ENCODE results near the gene ADCY3. TPM values are rescaled to one million over a fixed set of nuclear protein-coding genes. Genes with fewer than 3 reads are reported as not detected.

Gene ADCY3
- total and polyA plus RNA-seq, 2 of the 13 experiments (the other 11 are each of a cell fraction or from before 2014, with no cell fraction given) = 0.11 to 0.61 TPM

DNA sequence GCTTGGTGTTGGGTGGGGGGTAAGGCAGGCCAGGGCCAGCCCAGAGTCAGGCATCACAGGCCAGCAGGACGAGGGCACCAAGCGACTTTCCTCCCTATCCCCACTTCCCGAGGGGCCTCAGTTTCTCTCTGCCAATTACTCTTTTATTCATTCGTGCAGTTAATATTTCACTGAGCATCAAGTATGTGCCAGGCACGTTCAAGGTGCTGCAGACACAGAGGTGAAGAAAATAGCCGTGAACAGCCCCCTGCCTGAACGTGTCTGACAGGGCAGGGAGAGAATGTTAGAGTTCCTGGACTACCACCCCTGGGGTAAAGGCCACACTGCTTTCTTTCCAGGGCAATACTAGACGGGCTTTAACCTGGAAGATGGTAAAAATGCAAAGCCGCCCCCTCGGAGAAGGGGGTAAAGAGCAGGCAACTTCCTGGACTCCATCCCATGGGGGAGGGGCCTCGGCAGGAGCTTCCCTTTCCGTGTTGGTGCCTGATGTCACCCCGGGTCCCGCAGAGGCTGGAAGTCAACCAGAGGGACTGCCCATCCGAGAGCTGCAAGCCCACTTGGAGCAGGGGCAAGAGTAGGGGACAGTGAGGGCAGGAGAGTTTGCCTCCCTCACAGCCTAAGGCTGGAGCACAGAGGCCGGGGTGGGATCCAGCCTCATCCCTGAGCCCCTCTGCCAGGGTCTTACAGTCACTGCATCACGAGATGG, 79.7 kb downstream of the ADCY3 start:
- Histone ChIP-seq H3K27ac (ENCODE audit: extremely low read length, insufficient read depth, low read length) (no peak overlapping the region), H4K20me1 (ENCODE audit: insufficient read depth, low read length) (no peaks in the 10 kb centered on the region)
- CTCF ChIA-PET (ENCODE audit: low intra/inter-chr PET ratio, low total read pairs) = no interaction called here

More for the DNA sequence above, 79.7 kb downstream of the ADCY3 start:
- ATAC-seq (peak; percentile 25), DNase-seq (ENCODE audit: low spot score) (no peak), FAIRE-seq (no peak)
- in situ Hi-C loops (cut with HindIII; ENCODE audit: extremely low pct_ligation_motif_present, low pct_unique_long_range_greater_than_20kb) (no loop called here), intact Hi-C loops (cut with micrococcal nuclease; ENCODE audit: unreplicated experiment) (no loop called here)
- Histone ChIP-seq H3K9ac (ENCODE audit: insufficient read depth, low read depth, low read length) (no peak overlapping the region), H3K4me1 (ENCODE audit: insufficient read depth, low read length) (0 out of 2 replicates have a peak, but pooled peaks cover 9% of the 10 kb centered on the region), H3K79me2 (ENCODE audit: insufficient read depth, low read length) (no peaks in the 10 kb centered on the region), H3K4me2 (ENCODE audit: low read depth, low read length) (peak overlapping the region; percentile 54), H3K36me3 (replicated peaks in 1 of 2; ENCODE audit: control insufficient read depth in 1 of 2, insufficient read depth in 2 of 2, low read length in 2 of 2) (no peaks in the 10 kb centered on the region), H3K9me3 (ENCODE audit: low read length) (no peaks in the 10 kb centered on the region), H2AFZ (ENCODE audit: low read length) (no peak overlapping the region), H3K27me3 (ENCODE audit: control insufficient read depth in 1 of 2, insufficient read depth in 2 of 2, low read length in 2 of 2) (peaks cover 19 to 75% of the 10 kb centered on the region in 2 experiments), H3K4me3 (replicated peaks in 1 of 3; ENCODE audit: insufficient read depth in 1 of 3, low read depth in 2 of 3, low read length in 3 of 3) (peak overlapping the region in 1 of 3 experiments; percentile 9; a peak in 1 of 6 replicates)
- BruUV-seq (replicated peaks) = no TSS peak
- TF ChIP-seq NAIF1 (CRISPR knock-in tag; IDR thresholded peaks at IDR 0.05; ENCODE audit: borderline replicate concordance) = no peak
- TF ChIP-seq, protein P1, sequence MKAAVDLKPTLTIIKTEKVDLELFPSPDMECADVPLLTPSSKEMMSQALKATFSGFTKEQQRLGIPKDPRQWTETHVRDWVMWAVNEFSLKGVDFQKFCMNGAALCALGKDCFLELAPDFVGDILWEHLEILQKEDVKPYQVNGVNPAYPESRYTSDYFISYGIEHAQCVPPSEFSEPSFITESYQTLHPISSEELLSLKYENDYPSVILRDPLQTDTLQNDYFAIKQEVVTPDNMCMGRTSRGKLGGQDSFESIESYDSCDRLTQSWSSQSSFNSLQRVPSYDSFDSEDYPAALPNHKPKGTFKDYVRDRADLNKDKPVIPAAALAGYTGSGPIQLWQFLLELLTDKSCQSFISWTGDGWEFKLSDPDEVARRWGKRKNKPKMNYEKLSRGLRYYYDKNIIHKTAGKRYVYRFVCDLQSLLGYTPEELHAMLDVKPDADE (CRISPR knock-in tag; IDR thresholded peaks at IDR 0.05) = no peak
- TF ChIP-seq, protein P2, sequence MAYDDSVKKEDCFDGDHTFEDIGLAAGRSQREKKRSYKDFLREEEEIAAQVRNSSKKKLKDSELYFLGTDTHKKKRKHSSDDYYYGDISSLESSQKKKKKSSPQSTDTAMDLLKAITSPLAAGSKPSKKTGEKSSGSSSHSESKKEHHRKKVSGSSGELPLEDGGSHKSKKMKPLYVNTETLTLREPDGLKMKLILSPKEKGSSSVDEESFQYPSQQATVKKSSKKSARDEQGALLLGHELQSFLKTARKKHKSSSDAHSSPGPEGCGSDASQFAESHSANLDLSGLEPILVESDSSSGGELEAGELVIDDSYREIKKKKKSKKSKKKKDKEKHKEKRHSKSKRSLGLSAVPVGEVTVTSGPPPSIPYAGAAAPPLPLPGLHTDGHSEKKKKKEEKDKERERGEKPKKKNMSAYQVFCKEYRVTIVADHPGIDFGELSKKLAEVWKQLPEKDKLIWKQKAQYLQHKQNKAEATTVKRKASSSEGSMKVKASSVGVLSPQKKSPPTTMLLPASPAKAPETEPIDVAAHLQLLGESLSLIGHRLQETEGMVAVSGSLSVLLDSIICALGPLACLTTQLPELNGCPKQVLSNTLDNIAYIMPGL (CRISPR knock-in tag; IDR thresholded peaks at IDR 0.05; ENCODE audit: borderline replicate concordance in 1 of 2, low read depth in 1 of 2) = no peak
- peak; percentile 68 for TF ChIP-seq ZNF205 (CRISPR knock-in tag; IDR thresholded peaks at IDR 0.05)
- TF ChIP-seq ZNF567 (CRISPR knock-in tag; IDR thresholded peaks at IDR 0.05; ENCODE audit: borderline replicate concordance) = no peak
- TF ChIP-seq ZMYM4 (CRISPR knock-in tag; IDR thresholded peaks at IDR 0.05) = 0 out of 2 replicates have a peak, but pooled peaks have one; percentile 22
- no peak for TF ChIP-seq ZNF709 (CRISPR knock-in tag; IDR thresholded peaks at IDR 0.05)
- no peak for TF ChIP-seq ZNF724P (CRISPR knock-in tag; IDR thresholded peaks at IDR 0.05; ENCODE audit: borderline replicate concordance)
- no peak for TF ChIP-seq ATM (IDR thresholded peaks at IDR 0.05; ENCODE audit: borderline replicate concordance)
- TF ChIP-seq, protein P3, sequence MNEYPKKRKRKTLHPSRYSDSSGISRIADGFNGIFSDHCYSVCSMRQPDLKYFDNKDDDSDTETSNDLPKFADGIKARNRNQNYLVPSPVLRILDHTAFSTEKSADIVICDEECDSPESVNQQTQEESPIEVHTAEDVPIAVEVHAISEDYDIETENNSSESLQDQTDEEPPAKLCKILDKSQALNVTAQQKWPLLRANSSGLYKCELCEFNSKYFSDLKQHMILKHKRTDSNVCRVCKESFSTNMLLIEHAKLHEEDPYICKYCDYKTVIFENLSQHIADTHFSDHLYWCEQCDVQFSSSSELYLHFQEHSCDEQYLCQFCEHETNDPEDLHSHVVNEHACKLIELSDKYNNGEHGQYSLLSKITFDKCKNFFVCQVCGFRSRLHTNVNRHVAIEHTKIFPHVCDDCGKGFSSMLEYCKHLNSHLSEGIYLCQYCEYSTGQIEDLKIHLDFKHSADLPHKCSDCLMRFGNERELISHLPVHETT (CRISPR knock-in tag; conservative IDR thresholded peaks at IDR 0.05) = no peak
- TF ChIP-seq, protein P4, sequence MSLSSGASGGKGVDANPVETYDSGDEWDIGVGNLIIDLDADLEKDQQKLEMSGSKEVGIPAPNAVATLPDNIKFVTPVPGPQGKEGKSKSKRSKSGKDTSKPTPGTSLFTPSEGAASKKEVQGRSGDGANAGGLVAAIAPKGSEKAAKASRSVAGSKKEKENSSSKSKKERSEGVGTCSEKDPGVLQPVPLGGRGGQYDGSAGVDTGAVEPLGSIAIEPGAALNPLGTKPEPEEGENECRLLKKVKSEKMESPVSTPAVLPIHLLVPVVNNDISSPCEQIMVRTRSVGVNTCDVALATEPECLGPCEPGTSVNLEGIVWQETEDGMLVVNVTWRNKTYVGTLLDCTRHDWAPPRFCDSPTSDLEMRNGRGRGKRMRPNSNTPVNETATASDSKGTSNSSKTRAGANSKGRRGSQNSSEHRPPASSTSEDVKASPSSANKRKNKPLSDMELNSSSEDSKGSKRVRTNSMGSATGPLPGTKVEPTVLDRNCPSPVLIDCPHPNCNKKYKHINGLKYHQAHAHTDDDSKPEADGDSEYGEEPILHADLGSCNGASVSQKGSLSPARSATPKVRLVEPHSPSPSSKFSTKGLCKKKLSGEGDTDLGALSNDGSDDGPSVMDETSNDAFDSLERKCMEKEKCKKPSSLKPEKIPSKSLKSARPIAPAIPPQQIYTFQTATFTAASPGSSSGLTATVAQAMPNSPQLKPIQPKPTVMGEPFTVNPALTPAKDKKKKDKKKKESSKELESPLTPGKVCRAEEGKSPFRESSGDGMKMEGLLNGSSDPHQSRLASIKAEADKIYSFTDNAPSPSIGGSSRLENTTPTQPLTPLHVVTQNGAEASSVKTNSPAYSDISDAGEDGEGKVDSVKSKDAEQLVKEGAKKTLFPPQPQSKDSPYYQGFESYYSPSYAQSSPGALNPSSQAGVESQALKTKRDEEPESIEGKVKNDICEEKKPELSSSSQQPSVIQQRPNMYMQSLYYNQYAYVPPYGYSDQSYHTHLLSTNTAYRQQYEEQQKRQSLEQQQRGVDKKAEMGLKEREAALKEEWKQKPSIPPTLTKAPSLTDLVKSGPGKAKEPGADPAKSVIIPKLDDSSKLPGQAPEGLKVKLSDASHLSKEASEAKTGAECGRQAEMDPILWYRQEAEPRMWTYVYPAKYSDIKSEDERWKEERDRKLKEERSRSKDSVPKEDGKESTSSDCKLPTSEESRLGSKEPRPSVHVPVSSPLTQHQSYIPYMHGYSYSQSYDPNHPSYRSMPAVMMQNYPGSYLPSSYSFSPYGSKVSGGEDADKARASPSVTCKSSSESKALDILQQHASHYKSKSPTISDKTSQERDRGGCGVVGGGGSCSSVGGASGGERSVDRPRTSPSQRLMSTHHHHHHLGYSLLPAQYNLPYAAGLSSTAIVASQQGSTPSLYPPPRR (CRISPR knock-in tag; IDR thresholded peaks at IDR 0.05; ENCODE audit: borderline replicate concordance) = no peak
- TF ChIP-seq AGO2 (optimal IDR thresholded peaks at IDR 0.05; ENCODE audit: low read depth, low read length) = no peak
- no peak for TF ChIP-seq ZFP62 (CRISPR knock-in tag; IDR thresholded peaks at IDR 0.05)
- no peak for TF ChIP-seq ARNT (IDR thresholded peaks at IDR 0.05)
- 25% methylated on average over 17 of the region's 17 CpGs for WGBS (ENCODE audit: low lambda C conversion rate)
- POLR2A ChIA-PET = no interaction called here

Data from HepG2 (cell line).